ENCODE measurements around the gene ACTN2. TPM values are rescaled to one million over a fixed set of nuclear protein-coding genes. Genes with fewer than 3 reads are reported as not detected.

The ACTN2 gene
- total RNA-seq, 1 donor from 2014 or later: 0.47 TPM

GRCh38 chr1:236717811-236718210 lies 31.5 kb downstream of the ACTN2 start:
- H3K4me3 Mint-ChIP-seq (ENCODE audit: unreplicated experiment): no peak overlapping the region
- DNase-seq (ENCODE audit: low spot score): no peak
- no peaks in the 10 kb centered on the region for H3K36me3 Mint-ChIP-seq (ENCODE audit: low read depth)
- no peaks in the 10 kb centered on the region for H3K9me3 Mint-ChIP-seq (ENCODE audit: low read depth)
- H3K27me3 Mint-ChIP-seq (ENCODE audit: low read depth): peaks cover 3% of the 10 kb centered on the region
- no peak overlapping the region for H3K27ac Mint-ChIP-seq (ENCODE audit: unreplicated experiment)
- TF ChIP-seq CTCF (IDR thresholded peaks at IDR 0.05): no peak
- peaks cover 5% of the 10 kb centered on the region for H3K4me1 Mint-ChIP-seq (ENCODE audit: low read depth)

GRCh38 chr1:236718328-236718727 lies 32.0 kb downstream of the ACTN2 start:
- H3K27me3 Mint-ChIP-seq (ENCODE audit: low read depth): peaks cover 3% of the 10 kb centered on the region
- no peak for TF ChIP-seq CTCF (IDR thresholded peaks at IDR 0.05)
- DNase-seq (ENCODE audit: low spot score): no peak
- no peak overlapping the region for H3K27ac Mint-ChIP-seq (ENCODE audit: unreplicated experiment)
- no peaks in the 10 kb centered on the region for H3K36me3 Mint-ChIP-seq (ENCODE audit: low read depth)
- no peak overlapping the region for H3K4me3 Mint-ChIP-seq (ENCODE audit: unreplicated experiment)
- no peaks in the 10 kb centered on the region for H3K9me3 Mint-ChIP-seq (ENCODE audit: low read depth)
- H3K4me1 Mint-ChIP-seq (ENCODE audit: low read depth): peaks cover 5% of the 10 kb centered on the region

- TF ChIP-seq CTCF (IDR thresholded peaks at IDR 0.05): no peak
- Mint-ChIP-seq H3K27ac (ENCODE audit: unreplicated experiment) (no peak overlapping the region), H3K4me1 (ENCODE audit: low read depth) (peaks cover 5% of the 10 kb centered on the region), H3K9me3 (ENCODE audit: low read depth) (no peaks in the 10 kb centered on the region), H3K27me3 (ENCODE audit: low read depth) (peaks cover 5% of the 10 kb centered on the region), H3K4me3 (ENCODE audit: unreplicated experiment) (no peak overlapping the region), H3K36me3 (ENCODE audit: low read depth) (no peaks in the 10 kb centered on the region)
- DNase-seq (ENCODE audit: low spot score): no peak
Measured at GRCh38 chr1:236720206-236720605, 33.9 kb downstream of the ACTN2 start.

GRCh38 chr1:236720611-236721010 lies 34.3 kb downstream of the ACTN2 start:
- no peaks in the 10 kb centered on the region for H3K36me3 Mint-ChIP-seq (ENCODE audit: low read depth)
- no peak for DNase-seq (ENCODE audit: low spot score)
- H3K4me3 Mint-ChIP-seq (ENCODE audit: unreplicated experiment): no peak overlapping the region

GRCh38 chr1:236724049-236724448 lies 37.8 kb downstream of the ACTN2 start:
- no peaks in the 10 kb centered on the region for H3K9me3 Mint-ChIP-seq (ENCODE audit: low read depth)
- H3K27ac Mint-ChIP-seq (ENCODE audit: unreplicated experiment): no peak overlapping the region
- H3K36me3 Mint-ChIP-seq (ENCODE audit: low read depth): no peaks in the 10 kb centered on the region
- H3K27me3 Mint-ChIP-seq (ENCODE audit: low read depth): peaks cover 9% of the 10 kb centered on the region
- no peak overlapping the region for H3K4me3 Mint-ChIP-seq (ENCODE audit: unreplicated experiment)
- H3K4me1 Mint-ChIP-seq (ENCODE audit: low read depth): no peaks in the 10 kb centered on the region
- TF ChIP-seq CTCF (IDR thresholded peaks at IDR 0.05): no peak
- DNase-seq (ENCODE audit: low spot score): no peak

More at GRCh38 chr1:236720611-236721010, 34.3 kb downstream of the ACTN2 start:
- H3K9me3 Mint-ChIP-seq (ENCODE audit: low read depth): no peaks in the 10 kb centered on the region
- no peak overlapping the region for H3K27ac Mint-ChIP-seq (ENCODE audit: unreplicated experiment)
- TF ChIP-seq CTCF (IDR thresholded peaks at IDR 0.05): no peak
- peaks cover 5% of the 10 kb centered on the region for H3K4me1 Mint-ChIP-seq (ENCODE audit: low read depth)
- peaks cover 5% of the 10 kb centered on the region for H3K27me3 Mint-ChIP-seq (ENCODE audit: low read depth)
